ENCODE results near the gene TCF7. TPM values are rescaled to one million over a fixed set of nuclear protein-coding genes. Genes with fewer than 3 reads are reported as not detected.

TCF7 gene
- polyA plus RNA-seq, 12 donors, result 1.7 to 22.1 (median 2.5) TPM; not detected in 1

DNA sequence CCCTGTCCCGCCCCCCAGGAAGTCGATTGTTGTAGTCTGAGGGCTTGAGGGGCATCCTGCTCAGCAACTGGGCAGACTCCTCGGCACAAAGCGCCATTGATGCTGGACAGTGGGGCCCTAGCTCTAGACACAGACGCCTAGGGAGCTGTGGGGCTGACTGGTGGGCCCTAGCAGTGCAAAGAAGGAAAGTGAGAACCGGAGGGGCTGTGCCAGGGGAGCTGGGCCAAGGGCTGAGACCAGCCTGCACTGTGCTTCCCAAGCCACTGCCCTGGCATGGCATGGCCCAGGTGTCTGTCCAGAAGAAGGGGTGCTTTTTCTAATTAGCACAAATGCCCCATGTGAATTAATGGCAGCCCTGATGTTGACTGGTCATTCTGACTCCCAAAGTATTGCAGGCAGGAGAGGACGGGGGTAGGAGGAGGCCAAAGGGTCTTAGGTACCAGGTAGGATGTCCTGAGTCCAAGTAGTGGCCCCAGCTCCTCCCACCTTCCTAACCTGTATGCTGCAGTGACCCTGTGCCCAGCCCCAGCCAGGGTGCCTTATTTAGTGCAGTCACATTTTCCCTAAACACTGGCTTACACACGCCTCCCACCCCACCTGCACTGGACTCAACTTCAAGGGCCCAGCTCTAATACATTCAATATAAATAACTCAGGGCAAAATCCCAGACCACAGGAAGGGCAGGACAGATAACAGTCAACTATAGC, 15.9 kb downstream of the TCF7 start:
- no peak for DNase-seq

- no peak for DNase-seq
Observed at GRCh38 chr5:134131165-134131564, 16.7 kb downstream of the TCF7 start.

DNA sequence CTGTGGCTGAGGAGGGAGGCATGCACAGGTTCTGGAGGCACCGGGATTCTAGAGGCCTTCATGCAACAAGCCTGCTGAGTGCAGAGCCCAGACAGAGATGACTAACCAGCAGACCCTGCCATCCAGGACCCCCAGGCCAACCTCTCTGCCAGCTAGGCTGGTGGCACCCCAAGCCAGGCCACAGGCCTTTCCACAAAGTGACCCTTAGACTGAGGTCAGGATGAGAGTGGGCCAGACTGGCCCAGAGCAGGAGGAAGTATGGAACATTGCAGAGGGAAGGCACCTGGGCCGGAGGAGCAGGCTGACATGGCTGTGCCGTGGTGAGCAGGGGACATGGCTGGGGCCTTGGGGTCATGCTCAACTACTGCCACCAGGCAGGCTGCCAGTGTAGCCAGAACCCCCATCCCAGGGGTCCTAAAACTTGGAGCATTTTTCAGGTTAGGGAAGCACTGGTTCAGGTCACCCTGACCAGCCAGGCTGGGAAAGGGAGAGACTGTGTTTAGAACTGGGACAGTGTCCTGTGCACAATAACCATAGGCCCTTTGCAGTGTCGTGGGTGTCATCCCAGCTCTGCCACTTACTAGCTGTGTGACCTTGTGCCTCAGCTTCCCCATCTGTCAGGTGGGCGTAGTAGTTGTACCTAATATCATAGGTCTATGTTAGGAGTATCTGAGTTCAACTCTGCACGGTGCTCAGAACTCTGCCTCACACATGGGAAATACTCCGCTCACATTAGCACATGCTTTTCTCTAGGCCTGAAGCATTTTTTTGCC, 17.3 kb downstream of the TCF7 start:
- no peak for DNase-seq

DNA sequence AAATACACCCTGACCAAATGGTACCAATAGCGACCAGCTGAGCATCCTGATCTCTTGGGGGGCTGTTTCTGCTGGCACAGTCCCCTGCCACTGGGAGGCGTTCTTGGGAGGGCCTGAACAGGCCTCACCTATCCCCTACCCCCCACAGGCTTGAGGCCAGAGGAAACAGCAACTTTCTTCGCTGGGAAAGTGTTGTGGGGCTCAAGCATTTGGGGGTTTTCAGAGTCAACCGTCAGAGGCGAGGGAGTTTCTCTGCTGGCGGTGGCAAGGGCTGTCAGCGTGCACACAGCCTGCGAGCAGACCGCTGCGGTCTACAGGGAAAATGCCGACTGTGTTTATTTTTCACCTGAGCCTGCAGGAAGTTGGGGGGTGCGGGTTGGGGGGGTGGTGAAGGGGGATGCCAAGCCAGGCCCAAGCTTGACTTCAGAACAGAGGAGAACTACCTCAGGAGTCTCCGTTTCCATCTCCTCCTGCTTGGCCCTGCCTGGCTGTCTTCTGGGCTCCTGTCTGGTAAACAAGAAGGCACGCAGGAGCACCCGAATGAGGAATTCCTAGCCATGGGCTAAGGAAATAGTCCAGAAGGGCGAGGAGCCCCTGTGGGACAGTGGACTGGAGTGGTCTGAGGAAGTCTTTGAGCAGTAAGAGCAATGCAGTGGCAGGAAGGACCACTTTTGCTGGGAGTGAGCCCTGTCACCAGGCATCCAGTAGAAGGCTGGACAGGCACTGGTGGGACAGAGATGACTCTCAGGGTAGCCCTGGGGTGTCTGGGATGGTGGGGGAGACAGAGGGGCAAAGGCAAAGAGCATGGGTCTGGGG, 18.1 kb downstream of the TCF7 start:
- no peak for DNase-seq

DNA sequence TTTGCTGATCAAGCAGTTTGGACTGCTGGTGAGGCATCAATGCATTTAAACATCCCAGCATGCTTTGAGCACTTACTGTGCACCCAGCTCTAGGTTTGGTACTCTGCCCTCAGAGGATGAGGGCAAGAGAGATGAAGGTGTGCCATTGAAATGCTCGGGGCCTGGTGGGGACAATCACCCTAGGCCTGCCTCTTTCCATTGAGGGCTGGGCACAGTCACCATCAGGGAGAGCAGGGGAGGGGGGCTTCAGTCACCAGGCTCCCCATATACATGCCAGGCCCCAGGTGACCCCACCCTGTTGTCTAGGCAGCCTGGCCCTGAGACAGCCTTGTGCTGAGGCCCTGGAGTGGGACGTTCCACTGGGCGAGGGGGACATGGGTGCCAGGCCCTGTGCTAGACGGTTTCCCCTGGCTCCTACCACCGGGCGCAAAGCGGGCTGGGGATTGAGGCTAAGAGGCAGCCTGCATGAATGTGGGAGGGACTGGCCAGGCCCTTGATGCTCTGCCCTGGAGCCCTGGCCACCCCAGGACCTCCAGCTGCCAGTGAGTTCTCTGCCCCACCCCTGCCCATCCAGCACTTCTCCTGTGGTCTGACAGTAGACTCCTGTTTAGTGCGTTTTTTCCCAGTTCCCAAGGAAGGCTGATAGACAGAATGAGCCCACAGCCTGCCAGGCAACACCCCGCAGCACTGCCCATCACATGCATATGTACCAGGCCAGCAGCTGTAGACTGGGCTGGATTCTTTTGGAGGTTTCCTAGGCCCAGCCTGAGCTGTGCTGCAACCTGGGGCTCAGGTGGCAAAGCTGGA, 18.9 kb downstream of the TCF7 start:
- no peak for DNase-seq

- no peak for DNase-seq
Observed at GRCh38 chr5:134133995-134134541, 19.6 kb downstream of the TCF7 start.

DNA sequence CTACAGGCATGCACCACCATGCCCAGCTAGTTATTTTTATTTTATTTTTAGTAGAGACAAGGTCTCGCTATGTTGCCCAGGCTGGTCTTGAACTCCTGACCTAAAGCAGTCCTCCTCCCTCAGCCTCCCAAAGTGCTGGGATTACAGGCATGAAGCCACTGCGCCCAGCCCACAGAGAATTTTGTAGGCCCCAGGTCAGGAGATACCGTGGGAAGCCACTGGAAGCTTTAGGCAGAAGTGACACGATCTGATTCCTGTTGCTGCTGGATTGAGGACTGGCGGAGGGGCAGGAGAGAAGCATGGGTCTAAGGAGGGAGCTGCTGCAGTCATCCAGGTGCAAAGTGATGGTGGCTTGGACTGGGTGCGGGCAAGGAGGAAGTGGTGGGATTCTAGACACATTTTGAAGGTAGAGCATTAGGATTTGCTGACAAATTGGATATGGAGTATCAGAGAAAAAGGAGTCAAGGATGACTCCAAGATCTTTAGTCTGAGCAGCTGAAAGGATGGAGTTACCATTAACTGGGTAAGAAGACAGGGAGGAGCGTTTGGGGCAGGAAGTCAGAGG, 20.7 kb downstream of the TCF7 start:
- DNase-seq, result no peak

GRCh38 chr5:134136221-134136631, 21.7 kb downstream of the TCF7 start:
- DNase-seq, result no peak

- DNase-seq, result no peak
Observed at GRCh38 chr5:134136771-134137170, 22.3 kb downstream of the TCF7 start.

DNA sequence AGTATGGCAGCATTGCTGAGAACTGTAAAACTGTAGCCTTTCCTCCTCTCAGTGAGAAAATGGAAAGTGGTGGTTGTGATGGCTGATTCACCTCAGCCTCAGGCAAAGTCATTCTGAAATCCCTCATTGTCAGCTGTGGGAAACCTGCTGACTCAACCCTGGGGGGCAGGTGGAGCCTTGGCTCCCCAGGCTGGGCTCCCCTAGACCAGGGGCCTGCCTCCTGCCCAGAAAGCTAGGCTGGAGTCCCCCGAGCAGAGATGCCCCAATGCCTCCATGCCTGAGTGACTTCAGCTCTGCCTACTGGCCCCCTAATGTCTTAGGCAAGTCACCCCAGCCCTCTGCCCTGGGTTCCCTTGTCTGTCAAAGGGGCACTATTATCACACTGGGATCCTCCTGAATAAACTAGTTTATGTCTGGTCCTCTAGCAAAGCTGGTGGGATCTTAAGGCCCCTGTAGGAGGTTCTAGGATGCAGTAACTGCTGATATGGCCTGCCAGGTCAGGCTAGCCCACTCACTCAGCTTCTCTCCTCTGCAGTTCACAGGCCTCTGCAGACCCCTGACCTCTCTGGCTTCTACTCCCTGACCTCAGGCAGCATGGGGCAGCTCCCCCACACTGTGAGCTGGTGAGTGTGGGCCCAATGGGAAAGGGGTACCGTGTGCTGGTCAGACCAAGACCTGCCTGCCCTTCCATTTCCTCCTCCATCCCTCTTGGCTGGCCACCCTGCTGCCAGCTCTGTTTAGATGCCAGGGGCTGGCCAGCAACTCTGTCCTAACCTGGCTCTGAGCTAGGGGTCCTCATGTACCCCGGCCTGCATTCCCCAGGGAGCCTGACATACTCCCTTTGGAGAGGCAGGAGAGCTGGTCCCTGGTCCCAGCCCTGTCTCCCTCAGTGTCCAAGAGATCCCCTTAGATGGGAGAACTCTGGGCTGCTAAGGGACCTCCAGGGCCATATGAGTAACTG, 24.2 kb downstream of the TCF7 start:
- DNase-seq, result no peak

- DNase-seq, result no peak
Observed at GRCh38 chr5:134139377-134139851, 24.9 kb downstream of the TCF7 start.

DNA sequence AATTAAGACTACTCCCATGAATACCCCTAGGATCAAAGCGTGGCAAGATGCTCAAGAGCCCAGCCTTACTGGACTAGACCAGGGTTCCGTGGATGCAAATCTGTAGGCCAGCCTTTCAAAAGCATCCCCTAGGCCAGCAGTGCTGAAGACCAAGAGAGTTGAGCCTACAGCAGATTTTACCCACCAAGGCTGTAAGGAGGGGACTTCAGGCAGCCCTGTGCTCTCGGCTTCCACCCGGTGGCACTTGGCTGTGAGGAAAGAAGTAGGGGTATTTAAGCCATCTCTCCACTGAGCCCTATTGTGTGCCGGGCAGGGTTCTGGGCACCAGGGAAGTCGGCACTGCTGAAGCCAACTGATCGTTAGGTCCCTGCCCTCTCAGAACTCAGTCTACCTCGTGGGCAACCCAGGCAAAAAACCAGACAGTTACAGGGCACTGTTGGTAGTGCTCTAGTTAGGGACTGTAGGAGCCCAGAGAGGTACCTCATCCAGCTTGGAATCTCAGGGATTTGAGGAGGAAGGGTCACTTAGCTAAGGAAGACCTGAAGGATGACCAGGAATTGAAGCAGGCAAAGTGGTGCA, 25.5 kb downstream of the TCF7 start:
- DNase-seq, result no peak

GRCh38 chr5:134140530-134141201, 26.2 kb downstream of the TCF7 start:
- DNase-seq, result peak; percentile 53

DNA sequence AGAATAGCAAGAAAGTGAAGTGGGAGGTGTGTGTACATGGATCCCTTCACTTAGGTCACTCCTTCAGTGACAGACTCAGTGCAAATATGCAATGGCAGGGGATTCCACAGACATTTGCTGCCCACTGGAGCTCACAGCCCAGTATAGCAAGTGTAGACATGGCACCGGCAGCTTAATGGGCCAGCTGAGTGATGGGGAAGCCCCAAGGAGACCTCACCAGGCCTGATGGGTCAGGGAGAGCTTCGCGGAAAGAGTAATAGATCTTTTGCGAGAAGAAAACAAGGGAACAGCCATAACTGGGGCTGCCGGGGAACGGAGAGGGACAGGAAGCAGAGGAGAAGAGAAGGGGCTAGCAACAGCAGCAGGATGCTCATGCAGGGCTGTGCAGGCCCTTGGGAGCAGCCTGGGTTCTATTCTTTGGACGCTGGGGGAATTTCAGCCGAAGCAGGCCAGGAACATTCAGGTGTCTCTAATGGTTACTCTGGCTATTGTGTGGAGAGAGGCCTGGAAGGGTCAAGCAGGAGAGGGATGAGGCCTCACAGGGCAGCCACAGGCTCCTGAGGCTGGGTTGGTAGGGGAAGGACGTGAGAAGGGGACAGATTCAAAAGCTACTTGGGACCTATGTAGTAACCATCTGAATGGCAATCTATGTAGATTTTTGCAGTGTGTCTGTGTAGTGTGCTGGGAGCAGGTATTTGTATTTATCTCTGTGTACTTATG, 27.0 kb downstream of the TCF7 start:
- no peak for DNase-seq

DNA sequence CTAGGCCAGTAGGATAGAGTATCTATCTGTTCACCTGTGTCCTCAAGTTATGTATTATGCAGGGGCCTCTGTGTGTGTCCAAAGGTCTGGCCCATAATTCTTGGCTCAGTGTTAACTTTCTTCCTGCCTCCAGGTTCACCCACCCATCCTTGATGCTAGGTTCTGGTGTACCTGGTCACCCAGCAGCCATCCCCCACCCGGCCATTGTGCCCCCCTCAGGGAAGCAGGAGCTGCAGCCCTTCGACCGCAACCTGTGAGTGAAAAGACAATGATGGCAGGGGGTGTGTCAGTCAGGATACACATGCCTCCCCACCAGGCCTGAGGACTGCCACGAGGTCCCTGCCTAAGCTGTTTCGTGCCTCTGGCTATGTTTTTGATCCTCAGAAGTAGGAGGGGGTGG, 27.6 kb downstream of the TCF7 start:
- no peak for DNase-seq

DNA sequence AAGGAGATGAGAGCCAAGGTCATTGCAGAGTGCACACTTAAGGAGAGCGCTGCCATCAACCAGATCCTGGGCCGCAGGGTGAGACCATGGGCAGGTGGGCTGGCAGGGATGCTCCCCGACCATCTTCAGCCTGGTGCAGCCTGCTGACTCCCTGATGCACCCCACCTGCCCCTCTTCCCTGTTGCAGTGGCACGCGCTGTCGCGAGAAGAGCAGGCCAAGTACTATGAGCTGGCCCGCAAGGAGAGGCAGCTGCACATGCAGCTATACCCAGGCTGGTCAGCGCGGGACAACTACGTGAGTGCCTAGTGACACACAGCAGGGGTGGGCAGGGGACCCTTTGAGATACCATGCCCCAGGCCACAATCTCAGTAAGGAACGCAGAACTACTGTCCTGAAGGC, 28.3 kb downstream of the TCF7 start:
- no peak for DNase-seq

- DNase-seq, result no peak
Observed at GRCh38 chr5:134143431-134143830, 28.9 kb downstream of the TCF7 start.
